Panc1 (cell line): ENCODE results near the gene YLPM1.

Experiments
- POLR2AphosphoS5 ChIP-seq: IDR thresholded peaks from 2 replicates; pipeline ENCODE4 v1.6.1; 2012; ENCODE audit warnings: mild to moderate bottlenecking, low read depth, low read length, moderate library complexity
- SIN3A ChIP-seq: IDR thresholded peaks from 2 replicates; pipeline ENCODE4 v1.6.1; 2012; ENCODE audit warnings: low read depth, mild to moderate bottlenecking, low read length, moderate library complexity, borderline replicate concordance; ENCODE audit not compliant: insufficient read depth
- TCF7L2 ChIP-seq: IDR thresholded peaks from 2 replicates; pipeline ENCODE4 v1.6.1; 2011; ENCODE audit warnings: mild to moderate bottlenecking, low read depth, low read length, inconsistent platforms
- TF ChIP-seq, protein P1 (sequence below): fragments of 450-650 bp; IDR thresholded peaks from 2 replicates; pipeline ENCODE4 v1.5.1; 2017; ENCODE audit warnings: mild to moderate bottlenecking
- TF ChIP-seq, protein P2 (sequence below), 2 experiments: IDR thresholded peaks; 2 replicates each; pipeline ENCODE4 v1.6.1; 2011 to 2012; ENCODE audit warnings: low read depth in 2 of 2, control low read depth in 1 of 2, low read length in 1 of 2, mild to moderate bottlenecking in 1 of 2, moderate library complexity in 1 of 2; ENCODE audit not compliant: insufficient read depth in 1 of 2

DNA sequence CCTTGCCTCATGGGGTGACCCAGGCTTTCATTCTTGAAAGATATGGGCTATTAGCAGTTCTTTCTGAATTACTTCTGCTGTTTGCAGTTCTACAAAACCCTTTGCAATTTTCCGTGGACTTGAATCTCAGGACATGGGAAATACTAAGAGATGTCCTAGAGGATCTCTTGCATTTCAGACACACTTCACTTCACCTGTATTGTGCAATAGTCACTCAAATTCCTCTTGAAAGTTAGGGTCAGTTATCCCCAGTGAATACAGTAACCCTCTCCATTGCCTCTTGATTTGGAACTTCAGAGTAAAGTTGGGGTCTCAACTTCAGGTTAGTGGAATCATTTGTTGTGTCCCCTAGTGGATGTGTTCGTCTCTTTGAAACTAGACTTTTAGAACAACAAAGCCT, 31.8 kb downstream of the YLPM1 start:
- TF ChIP-seq, protein P1, sequence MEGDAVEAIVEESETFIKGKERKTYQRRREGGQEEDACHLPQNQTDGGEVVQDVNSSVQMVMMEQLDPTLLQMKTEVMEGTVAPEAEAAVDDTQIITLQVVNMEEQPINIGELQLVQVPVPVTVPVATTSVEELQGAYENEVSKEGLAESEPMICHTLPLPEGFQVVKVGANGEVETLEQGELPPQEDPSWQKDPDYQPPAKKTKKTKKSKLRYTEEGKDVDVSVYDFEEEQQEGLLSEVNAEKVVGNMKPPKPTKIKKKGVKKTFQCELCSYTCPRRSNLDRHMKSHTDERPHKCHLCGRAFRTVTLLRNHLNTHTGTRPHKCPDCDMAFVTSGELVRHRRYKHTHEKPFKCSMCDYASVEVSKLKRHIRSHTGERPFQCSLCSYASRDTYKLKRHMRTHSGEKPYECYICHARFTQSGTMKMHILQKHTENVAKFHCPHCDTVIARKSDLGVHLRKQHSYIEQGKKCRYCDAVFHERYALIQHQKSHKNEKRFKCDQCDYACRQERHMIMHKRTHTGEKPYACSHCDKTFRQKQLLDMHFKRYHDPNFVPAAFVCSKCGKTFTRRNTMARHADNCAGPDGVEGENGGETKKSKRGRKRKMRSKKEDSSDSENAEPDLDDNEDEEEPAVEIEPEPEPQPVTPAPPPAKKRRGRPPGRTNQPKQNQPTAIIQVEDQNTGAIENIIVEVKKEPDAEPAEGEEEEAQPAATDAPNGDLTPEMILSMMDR: no peak
- TF ChIP-seq POLR2AphosphoS5 (no peak), SIN3A (no peak), TCF7L2 (no peak)
- TF ChIP-seq, protein P2, sequence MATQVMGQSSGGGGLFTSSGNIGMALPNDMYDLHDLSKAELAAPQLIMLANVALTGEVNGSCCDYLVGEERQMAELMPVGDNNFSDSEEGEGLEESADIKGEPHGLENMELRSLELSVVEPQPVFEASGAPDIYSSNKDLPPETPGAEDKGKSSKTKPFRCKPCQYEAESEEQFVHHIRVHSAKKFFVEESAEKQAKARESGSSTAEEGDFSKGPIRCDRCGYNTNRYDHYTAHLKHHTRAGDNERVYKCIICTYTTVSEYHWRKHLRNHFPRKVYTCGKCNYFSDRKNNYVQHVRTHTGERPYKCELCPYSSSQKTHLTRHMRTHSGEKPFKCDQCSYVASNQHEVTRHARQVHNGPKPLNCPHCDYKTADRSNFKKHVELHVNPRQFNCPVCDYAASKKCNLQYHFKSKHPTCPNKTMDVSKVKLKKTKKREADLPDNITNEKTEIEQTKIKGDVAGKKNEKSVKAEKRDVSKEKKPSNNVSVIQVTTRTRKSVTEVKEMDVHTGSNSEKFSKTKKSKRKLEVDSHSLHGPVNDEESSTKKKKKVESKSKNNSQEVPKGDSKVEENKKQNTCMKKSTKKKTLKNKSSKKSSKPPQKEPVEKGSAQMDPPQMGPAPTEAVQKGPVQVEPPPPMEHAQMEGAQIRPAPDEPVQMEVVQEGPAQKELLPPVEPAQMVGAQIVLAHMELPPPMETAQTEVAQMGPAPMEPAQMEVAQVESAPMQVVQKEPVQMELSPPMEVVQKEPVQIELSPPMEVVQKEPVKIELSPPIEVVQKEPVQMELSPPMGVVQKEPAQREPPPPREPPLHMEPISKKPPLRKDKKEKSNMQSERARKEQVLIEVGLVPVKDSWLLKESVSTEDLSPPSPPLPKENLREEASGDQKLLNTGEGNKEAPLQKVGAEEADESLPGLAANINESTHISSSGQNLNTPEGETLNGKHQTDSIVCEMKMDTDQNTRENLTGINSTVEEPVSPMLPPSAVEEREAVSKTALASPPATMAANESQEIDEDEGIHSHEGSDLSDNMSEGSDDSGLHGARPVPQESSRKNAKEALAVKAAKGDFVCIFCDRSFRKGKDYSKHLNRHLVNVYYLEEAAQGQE (IDR thresholded peaks at IDR 0.05; ENCODE audit: insufficient read depth in 1 of 2, low read depth in 2 of 2, low read length in 1 of 2): no peak
